ENCODE data around the gene SPATS2.

The SPATS2 gene

GRCh38 chr12:49342914-49343731 is 24.1 kb upstream of the SPATS2 start:
- no peaks in the 10 kb centered on the region for H3K36me3 ChIP-seq (ENCODE audit: control insufficient read depth, insufficient read depth, low read length)
- H3K4me3 ChIP-seq (ENCODE audit: low read length), result no peak overlapping the region; the same call in 1 of the 2 replicates
- H3K4me1 ChIP-seq (ENCODE audit: control insufficient read depth, insufficient read depth, low read length), result peaks cover 12% of the 10 kb centered on the region
- H3K27ac ChIP-seq (ENCODE audit: low read length), result no peak overlapping the region
- H3K27me3 ChIP-seq (ENCODE audit: control insufficient read depth, insufficient read depth, low read length), result peaks cover 89% of the 10 kb centered on the region
- DNase-seq (ENCODE audit: low read depth, low spot score), result no peak
- no CpG with 5 or more reads among the region's 33 CpGs for WGBS (ENCODE audit: insufficient coverage, insufficient read length)
- no peaks in the 10 kb centered on the region for H3K9me3 ChIP-seq (ENCODE audit: control insufficient read depth, insufficient read depth, low read length)

- Histone ChIP-seq H3K36me3 (ENCODE audit: control insufficient read depth, insufficient read depth, low read length) (no peaks in the 10 kb centered on the region), H3K27me3 (ENCODE audit: control insufficient read depth, insufficient read depth, low read length) (peaks cover 88% of the 10 kb centered on the region), H3K4me3 (ENCODE audit: low read length) (no peak overlapping the region), H3K27ac (ENCODE audit: low read length) (no peak overlapping the region), H3K4me1 (ENCODE audit: control insufficient read depth, insufficient read depth, low read length) (peaks cover 9% of the 10 kb centered on the region), H3K9me3 (ENCODE audit: control insufficient read depth, insufficient read depth, low read length) (no peaks in the 10 kb centered on the region)
- no peak for DNase-seq (ENCODE audit: low read depth, low spot score)
- WGBS (ENCODE audit: insufficient coverage, insufficient read length), result no CpG with 5 or more reads among the region's 15 CpGs
These were observed 22.7 kb upstream of the SPATS2 start for GRCh38 chr12:49344486-49345050.

- Histone ChIP-seq H3K9me3 (ENCODE audit: control insufficient read depth, insufficient read depth, low read length) (no peaks in the 10 kb centered on the region), H3K27ac (ENCODE audit: low read length) (no peak overlapping the region), H3K27me3 (ENCODE audit: control insufficient read depth, insufficient read depth, low read length) (peaks cover 82% of the 10 kb centered on the region), H3K4me1 (ENCODE audit: control insufficient read depth, insufficient read depth, low read length) (peaks cover 9% of the 10 kb centered on the region), H3K4me3 (ENCODE audit: low read length) (no peak overlapping the region; the same call in 1 of the 2 replicates), H3K36me3 (ENCODE audit: control insufficient read depth, insufficient read depth, low read length) (no peaks in the 10 kb centered on the region)
- no CpG with 5 or more reads among the region's 70 CpGs for WGBS (ENCODE audit: insufficient coverage, insufficient read length)
- no peak for DNase-seq (ENCODE audit: low read depth, low spot score)
These were observed 22.0 kb upstream of the SPATS2 start for GRCh38 chr12:49345051-49345824.

- DNase-seq (ENCODE audit: low read depth, low spot score), result no peak
- no CpG with 5 or more reads among the region's 61 CpGs for WGBS (ENCODE audit: insufficient coverage, insufficient read length)
- peaks cover 9% of the 10 kb centered on the region for H3K4me1 ChIP-seq (ENCODE audit: control insufficient read depth, insufficient read depth, low read length)
- no peak overlapping the region for H3K27ac ChIP-seq (ENCODE audit: low read length)
- H3K9me3 ChIP-seq (ENCODE audit: control insufficient read depth, insufficient read depth, low read length), result no peaks in the 10 kb centered on the region
- H3K36me3 ChIP-seq (ENCODE audit: control insufficient read depth, insufficient read depth, low read length), result no peaks in the 10 kb centered on the region
- peaks cover 74% of the 10 kb centered on the region for H3K27me3 ChIP-seq (ENCODE audit: control insufficient read depth, insufficient read depth, low read length)
- peak overlapping the region; percentile 21; the same call in 1 of the 2 replicates for H3K4me3 ChIP-seq (ENCODE audit: low read length)
These were observed 21.2 kb upstream of the SPATS2 start for GRCh38 chr12:49345825-49346658.

GRCh38 chr12:49346659-49347310 is 20.5 kb upstream of the SPATS2 start, which contains the start of gene DNAJC22:
DNAJC22 (plus strand) TSS chr12:49346888; CDS start chr12:49348873, 1,985 bp downstream.
- H3K27ac ChIP-seq (ENCODE audit: low read length), result no peak within 1 kb of the TSS
- H3K4me3 ChIP-seq (ENCODE audit: low read length), result peak within 1 kb of the TSS; percentile 21; the same call in 1 of the 2 replicates
- H3K36me3 ChIP-seq (ENCODE audit: control insufficient read depth, insufficient read depth, low read length), result no peaks in the 10 kb centered on the region
- H3K9me3 ChIP-seq (ENCODE audit: control insufficient read depth, insufficient read depth, low read length), result no peaks in the 10 kb centered on the region
- peaks cover 66% of the 10 kb centered on the region for H3K27me3 ChIP-seq (ENCODE audit: control insufficient read depth, insufficient read depth, low read length)
- WGBS (ENCODE audit: insufficient coverage, insufficient read length), result no CpG with 5 or more reads among the region's 47 CpGs
- DNase-seq (ENCODE audit: low read depth, low spot score), result no peak
- H3K4me1 ChIP-seq (ENCODE audit: control insufficient read depth, insufficient read depth, low read length), result peaks cover 7% of the 10 kb centered on the region

GRCh38 chr12:49347311-49348193 is 19.7 kb upstream of the SPATS2 start:
- Histone ChIP-seq H3K4me3 (ENCODE audit: low read length) (peak overlapping the region; percentile 10; the same call in 1 of the 2 replicates), H3K27ac (ENCODE audit: low read length) (no peak overlapping the region), H3K9me3 (ENCODE audit: control insufficient read depth, insufficient read depth, low read length) (no peaks in the 10 kb centered on the region), H3K36me3 (ENCODE audit: control insufficient read depth, insufficient read depth, low read length) (no peaks in the 10 kb centered on the region), H3K27me3 (ENCODE audit: control insufficient read depth, insufficient read depth, low read length) (peaks cover 66% of the 10 kb centered on the region), H3K4me1 (ENCODE audit: control insufficient read depth, insufficient read depth, low read length) (peaks cover 7% of the 10 kb centered on the region)
- no peak for DNase-seq (ENCODE audit: low read depth, low spot score)
- no CpG with 5 or more reads among the region's 37 CpGs for WGBS (ENCODE audit: insufficient coverage, insufficient read length)

GRCh38 chr12:49348781-49349180 is 18.5 kb upstream of the SPATS2 start:
- H3K9me3 ChIP-seq (ENCODE audit: control insufficient read depth, insufficient read depth, low read length), result no peaks in the 10 kb centered on the region
- DNase-seq (ENCODE audit: low read depth, low spot score), result no peak
- H3K4me1 ChIP-seq (ENCODE audit: control insufficient read depth, insufficient read depth, low read length), result 0 out of 2 replicates have a peak, but pooled peaks cover 3% of the 10 kb centered on the region
- peaks cover 54% of the 10 kb centered on the region for H3K27me3 ChIP-seq (ENCODE audit: control insufficient read depth, insufficient read depth, low read length)
- no peak overlapping the region for H3K27ac ChIP-seq (ENCODE audit: low read length)
- no peaks in the 10 kb centered on the region for H3K36me3 ChIP-seq (ENCODE audit: control insufficient read depth, insufficient read depth, low read length)
- no CpG with 5 or more reads among the region's 5 CpGs for WGBS (ENCODE audit: insufficient coverage, insufficient read length)
- no peak overlapping the region for H3K4me3 ChIP-seq (ENCODE audit: low read length)

GRCh38 chr12:49349266-49349665 is 18.0 kb upstream of the SPATS2 start:
- DNase-seq (ENCODE audit: low read depth, low spot score), result no peak
- Histone ChIP-seq H3K27ac (ENCODE audit: low read length) (no peak overlapping the region), H3K36me3 (ENCODE audit: control insufficient read depth, insufficient read depth, low read length) (no peaks in the 10 kb centered on the region), H3K4me1 (ENCODE audit: control insufficient read depth, insufficient read depth, low read length) (0 out of 2 replicates have a peak, but pooled peaks cover 3% of the 10 kb centered on the region), H3K27me3 (ENCODE audit: control insufficient read depth, insufficient read depth, low read length) (peaks cover 50% of the 10 kb centered on the region), H3K9me3 (ENCODE audit: control insufficient read depth, insufficient read depth, low read length) (no peaks in the 10 kb centered on the region), H3K4me3 (ENCODE audit: low read length) (no peak overlapping the region)
- WGBS (ENCODE audit: insufficient coverage, insufficient read length), result no CpG with 5 or more reads among the region's 11 CpGs

- Histone ChIP-seq H3K4me3 (ENCODE audit: low read length) (no peak overlapping the region), H3K27me3 (ENCODE audit: control insufficient read depth, insufficient read depth, low read length) (peaks cover 20% of the 10 kb centered on the region), H3K4me1 (ENCODE audit: control insufficient read depth, insufficient read depth, low read length) (no peaks in the 10 kb centered on the region), H3K9me3 (ENCODE audit: control insufficient read depth, insufficient read depth, low read length) (no peaks in the 10 kb centered on the region), H3K36me3 (ENCODE audit: control insufficient read depth, insufficient read depth, low read length) (no peaks in the 10 kb centered on the region), H3K27ac (ENCODE audit: low read length) (no peak overlapping the region)
- DNase-seq (ENCODE audit: low read depth, low spot score), result no peak
- no CpG with 5 or more reads among the region's 2 CpGs for WGBS (ENCODE audit: insufficient coverage, insufficient read length)
These were observed 14.9 kb upstream of the SPATS2 start for GRCh38 chr12:49352351-49352750.

All from iPS DF 6.9 (cell line).